B cell (primary cell): ENCODE results near the gene AP3D1. TPM values are rescaled to one million over a fixed set of nuclear protein-coding genes. Genes with fewer than 3 reads are reported as not detected.

Experiments used
- ATAC-seq: fragments of 200-7000 bp; cut with Tn5 transposase; one replicate; pipeline ENCODE4 v1.10.0; 2021; ENCODE audit warnings: low read depth, mild to moderate bottlenecking, moderate number of reproducible peaks, moderate library complexity
- CTCF ChIA-PET: fragments of 350-600 bp; sonication (Branson Sonifier 250); formaldehyde crosslinking; loops from one replicate; lab custom pipeline; 2021; ENCODE audit warnings: antibody characterized with exemption, inconsistent platforms; lab: Charles Lee
- POLR2A ChIA-PET: fragments of 350-600 bp; sonication (Branson Sonifier 250); formaldehyde crosslinking; loops from one replicate; lab custom pipeline; 2021; ENCODE audit warnings: antibody characterized with exemption; lab: Charles Lee
- DNase-seq: peaks from one replicate; pipeline ENCODE4 v3.0.0; 2013
- H2AFZ ChIP-seq: 2 replicates; pipeline ENCODE4 v1.6.1; 2012; ENCODE audit warnings: mild to moderate bottlenecking, low read depth, low read length; ENCODE audit not compliant: insufficient read depth, poor library complexity, severe bottlenecking
- H3K27ac ChIP-seq, 2 donors: 1 replicate in 1 of 2; 2 replicates in 1 of 2; pipeline ENCODE4 v1.5.1; 2012 to 2013; ENCODE audit warnings: low read length in 2 of 2, mild to moderate bottlenecking in 2 of 2, moderate library complexity in 1 of 2
- H3K27me3 ChIP-seq, 4 experiments: fragments of 200-600 bp in 1 of 4; sonication (generic) in 1 of 4; replicated peaks in 1 of 4; 1 replicate in 2 of 4; 2 replicates in 2 of 4; pipeline versions ENCODE4 v1.6.1 to v1.7.0; 2013 to 2016; ENCODE audit warnings: low read length in 3 of 4, mild to moderate bottlenecking in 2 of 4, mixed read lengths in 1 of 4, moderate library complexity in 1 of 4; ENCODE audit not compliant: insufficient read depth in 4 of 4, control insufficient read depth in 3 of 4; ENCODE audit errors: control extremely low read depth in 1 of 4
- H3K36me3 ChIP-seq, 2 experiments: replicated peaks in 1 of 2; 1 replicate in 1 of 2; 2 replicates in 1 of 2; pipeline versions ENCODE4 v1.6.1 to v1.7.1; 2013; ENCODE audit warnings: low read length in 1 of 2; ENCODE audit not compliant: insufficient read depth in 2 of 2, control insufficient read depth in 1 of 2; ENCODE audit errors: control extremely low read depth in 1 of 2, extremely low read depth in 1 of 2
- H3K4me1 ChIP-seq, 2 donors: fragments of 200-600 bp in 1 of 2; sonication (generic) in 1 of 2; 1 replicate in 1 of 2; 2 replicates in 1 of 2; pipeline versions ENCODE4 v1.5.1 to v1.6.1; 2013 to 2017; ENCODE audit warnings: low read length in 2 of 2; ENCODE audit not compliant: control insufficient read depth in 2 of 2, insufficient read depth in 2 of 2
- H3K4me2 ChIP-seq: replicated peaks from 2 replicates; pipeline ENCODE3; 2012; ENCODE audit warnings: mild to moderate bottlenecking, low read depth, low read length; ENCODE audit not compliant: poor library complexity, severe bottlenecking
- H3K4me3 ChIP-seq, 5 experiments: fragments of 200-600 bp in 1 of 5; sonication (generic) in 1 of 5; 1 replicate in 3 of 5; 2 replicates in 2 of 5; pipeline versions ENCODE4 v1.5.1 to v1.7.0; 2011 to 2016; ENCODE audit warnings: low read length in 4 of 5, mild to moderate bottlenecking in 4 of 5, low read depth in 2 of 5, control low read depth in 1 of 5, moderate library complexity in 1 of 5; ENCODE audit not compliant: insufficient read depth in 1 of 5; ENCODE audit errors: control extremely low read depth in 1 of 5, extremely low read depth in 1 of 5
- H3K79me2 ChIP-seq: fragments of 200-600 bp; sonication (generic); one replicate; pipeline ENCODE4 v1.6.0; 2016; ENCODE audit warnings: low read length; ENCODE audit not compliant: control insufficient read depth, insufficient read depth
- H3K9ac ChIP-seq: fragments of 200-600 bp; sonication (generic); 2 replicates; pipeline ENCODE4 v1.6.1; 2017; ENCODE audit warnings: mild to moderate bottlenecking, low read length, moderate library complexity
- H3K9me3 ChIP-seq, 3 donors: one replicate each; pipeline versions ENCODE4 v1.6.1 to v1.7.1; 2013; ENCODE audit warnings: low read length in 2 of 3; ENCODE audit not compliant: control insufficient read depth in 2 of 3, insufficient read depth in 1 of 3; ENCODE audit errors: control extremely low read depth in 1 of 3
- H4K20me1 ChIP-seq: 2 replicates; pipeline ENCODE4 v1.6.0; 2012; ENCODE audit warnings: mild to moderate bottlenecking, low read length; ENCODE audit not compliant: insufficient read depth, control insufficient read depth, poor library complexity, severe bottlenecking
- H3K27ac Mint-ChIP-seq: one replicate; pipeline ENCODE4 v1.8.0; 2021; ENCODE audit warnings: mixed read lengths
- H3K27me3 Mint-ChIP-seq: one replicate; pipeline ENCODE4 v1.8.0; 2021; ENCODE audit warnings: mixed read lengths
- H3K4me1 Mint-ChIP-seq: one replicate; pipeline ENCODE4 v1.8.0; 2021; ENCODE audit warnings: mixed read lengths
- H3K4me3 Mint-ChIP-seq: one replicate; pipeline ENCODE4 v1.8.0; 2021; ENCODE audit warnings: mixed read lengths
- H3K9me3 Mint-ChIP-seq: one replicate; pipeline ENCODE4 v1.8.0; 2022; ENCODE audit warnings: mixed read lengths; ENCODE audit not compliant: insufficient read depth
- EZH2 ChIP-seq: IDR thresholded peaks from 2 replicates; pipeline ENCODE4 v1.6.1; 2012; ENCODE audit warnings: borderline replicate concordance, low read depth, mild to moderate bottlenecking, moderate library complexity, low read length; ENCODE audit not compliant: insufficient read depth, poor library complexity, severe bottlenecking
- WGBS: methylation state at CpG from one replicate; pipeline ENCODE4 v1.1.5; 2013; ENCODE audit warnings: missing lambda C conversion rate; ENCODE audit not compliant: insufficient coverage; 5-methylcytosine and 5-hydroxymethylcytosine counted together
- intact Hi-C: fragments of 100-400 bp; cut with micrococcal nuclease; formaldehyde crosslinking; loops from one replicate; pipeline ENCODE4 v1.10.0; 2022
- polyA plus RNA-seq: library from polyadenylated mRNA; depleted of rRNA; stranded (reverse); fragments of >200 nt; gene quantifications from 2 replicates; pipeline ENCODE4 v1.2.3, GENCODE V29; 2012
- total RNA-seq, 2 donors: library from RNA; stranded (reverse); fragments of 120-200 nt in 1 of 2; gene quantifications; 1 replicate in 1 of 2; 2 replicates in 1 of 2; pipeline versions ENCODE4 v1.2.3 to v1.2.4, GENCODE V29; 2013 to 2022
- TF ChIP-seq, protein P1 (sequence below): fragments of 200-600 bp; IDR thresholded peaks from one replicate; pipeline ENCODE4 v1.8.0; 2022; ENCODE audit warnings: antibody characterized with exemption, mild to moderate bottlenecking

AP3D1 gene
- total and polyA plus RNA-seq, 2 donors (not counting 1 experiment from before 2014, with no cell fraction given), result 96.4 to 114 TPM

GRCh38 chr19:2117215-2117960 lies 34.0 kb downstream of the AP3D1 start:
- intact Hi-C loops, result no loop called here
- H3K27ac ChIP-seq, result no peak overlapping the region
- Mint-ChIP-seq H3K4me3 (no peak overlapping the region), H3K9me3 (no peaks in the 10 kb centered on the region), H3K27ac (no peak overlapping the region), H3K27me3 (no peaks in the 10 kb centered on the region), H3K4me1 (peaks cover 2% of the 10 kb centered on the region)
- no peak for DNase-seq
- POLR2A ChIA-PET, result no interaction called here
- no peak overlapping the region for H2AFZ ChIP-seq
- TF ChIP-seq EZH2, result no peak
- TF ChIP-seq, protein P1, sequence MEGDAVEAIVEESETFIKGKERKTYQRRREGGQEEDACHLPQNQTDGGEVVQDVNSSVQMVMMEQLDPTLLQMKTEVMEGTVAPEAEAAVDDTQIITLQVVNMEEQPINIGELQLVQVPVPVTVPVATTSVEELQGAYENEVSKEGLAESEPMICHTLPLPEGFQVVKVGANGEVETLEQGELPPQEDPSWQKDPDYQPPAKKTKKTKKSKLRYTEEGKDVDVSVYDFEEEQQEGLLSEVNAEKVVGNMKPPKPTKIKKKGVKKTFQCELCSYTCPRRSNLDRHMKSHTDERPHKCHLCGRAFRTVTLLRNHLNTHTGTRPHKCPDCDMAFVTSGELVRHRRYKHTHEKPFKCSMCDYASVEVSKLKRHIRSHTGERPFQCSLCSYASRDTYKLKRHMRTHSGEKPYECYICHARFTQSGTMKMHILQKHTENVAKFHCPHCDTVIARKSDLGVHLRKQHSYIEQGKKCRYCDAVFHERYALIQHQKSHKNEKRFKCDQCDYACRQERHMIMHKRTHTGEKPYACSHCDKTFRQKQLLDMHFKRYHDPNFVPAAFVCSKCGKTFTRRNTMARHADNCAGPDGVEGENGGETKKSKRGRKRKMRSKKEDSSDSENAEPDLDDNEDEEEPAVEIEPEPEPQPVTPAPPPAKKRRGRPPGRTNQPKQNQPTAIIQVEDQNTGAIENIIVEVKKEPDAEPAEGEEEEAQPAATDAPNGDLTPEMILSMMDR, result no peak
- no peak overlapping the region for H3K9ac ChIP-seq
- peaks cover 0 to 91% of the 10 kb centered on the region in 2 experiments for H3K36me3 ChIP-seq
- H3K4me1 ChIP-seq, result no peaks in the 10 kb centered on the region
- peaks cover 32% of the 10 kb centered on the region for H3K79me2 ChIP-seq
- H3K9me3 ChIP-seq, result no peaks in the 10 kb centered on the region
- CTCF ChIA-PET, result no interaction called here
- H3K4me2 ChIP-seq, result no peak overlapping the region
- no peak overlapping the region for H3K4me3 ChIP-seq
- no peak for ATAC-seq
- no peaks in the 10 kb centered on the region for H3K27me3 ChIP-seq
- WGBS, result 98% methylated on average over 24 of the region's 27 CpGs
- peaks cover 38% of the 10 kb centered on the region for H4K20me1 ChIP-seq

DNA sequence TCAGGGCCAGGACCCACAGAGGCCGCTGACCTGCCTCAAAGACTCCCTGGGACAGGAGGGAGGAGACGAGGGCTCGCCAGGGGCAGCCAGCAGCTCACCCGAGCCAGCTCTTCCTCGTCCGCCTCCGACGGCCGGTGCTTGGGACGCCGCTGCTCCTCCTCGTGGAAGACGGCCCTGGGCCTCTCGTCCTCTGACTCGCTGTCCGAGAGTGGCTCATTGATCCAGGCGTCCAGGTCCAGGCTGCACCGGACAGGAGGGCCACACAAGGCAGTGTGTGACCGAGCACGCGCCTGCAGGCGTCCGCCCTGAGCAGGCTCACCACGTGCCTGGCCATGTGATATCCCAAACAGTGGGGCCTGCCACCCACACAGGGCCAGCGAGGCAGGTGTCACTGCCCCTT lies 34.9 kb downstream of the AP3D1 start:
- Histone ChIP-seq H3K36me3 (peaks cover 0 to 91% of the 10 kb centered on the region in 2 experiments), H4K20me1 (peaks cover 37% of the 10 kb centered on the region), H3K9me3 (no peaks in the 10 kb centered on the region), H2AFZ (no peak overlapping the region), H3K4me2 (no peak overlapping the region), H3K4me1 (no peaks in the 10 kb centered on the region), H3K27me3 (no peaks in the 10 kb centered on the region), H3K27ac (no peak overlapping the region), H3K4me3 (no peak overlapping the region), H3K79me2 (peaks cover 35% of the 10 kb centered on the region), H3K9ac (no peak overlapping the region)
- 97% methylated on average over 25 of the region's 25 CpGs for WGBS
- intact Hi-C loops, result no loop called here
- H3K4me3 Mint-ChIP-seq, result no peak overlapping the region
- POLR2A ChIA-PET, result no interaction called here
- no peaks in the 10 kb centered on the region for H3K27me3 Mint-ChIP-seq
- no peak for DNase-seq
- TF ChIP-seq, protein P1, result no peak
- no peak for TF ChIP-seq EZH2
- no peak overlapping the region for H3K27ac Mint-ChIP-seq
- H3K9me3 Mint-ChIP-seq, result no peaks in the 10 kb centered on the region
- H3K4me1 Mint-ChIP-seq, result peaks cover 2% of the 10 kb centered on the region
- no peak for ATAC-seq
- CTCF ChIA-PET, result no interaction called here
